GM21447 (cell line): ENCODE results near the gene WDR91.

Experiments
- ATAC-seq: cut with Tn5 transposase; IDR thresholded peaks from one replicate; pipeline ENCODE4 v1.9.1; 2021; ENCODE audit not compliant: unreplicated experiment

Gene WDR91

DNA sequence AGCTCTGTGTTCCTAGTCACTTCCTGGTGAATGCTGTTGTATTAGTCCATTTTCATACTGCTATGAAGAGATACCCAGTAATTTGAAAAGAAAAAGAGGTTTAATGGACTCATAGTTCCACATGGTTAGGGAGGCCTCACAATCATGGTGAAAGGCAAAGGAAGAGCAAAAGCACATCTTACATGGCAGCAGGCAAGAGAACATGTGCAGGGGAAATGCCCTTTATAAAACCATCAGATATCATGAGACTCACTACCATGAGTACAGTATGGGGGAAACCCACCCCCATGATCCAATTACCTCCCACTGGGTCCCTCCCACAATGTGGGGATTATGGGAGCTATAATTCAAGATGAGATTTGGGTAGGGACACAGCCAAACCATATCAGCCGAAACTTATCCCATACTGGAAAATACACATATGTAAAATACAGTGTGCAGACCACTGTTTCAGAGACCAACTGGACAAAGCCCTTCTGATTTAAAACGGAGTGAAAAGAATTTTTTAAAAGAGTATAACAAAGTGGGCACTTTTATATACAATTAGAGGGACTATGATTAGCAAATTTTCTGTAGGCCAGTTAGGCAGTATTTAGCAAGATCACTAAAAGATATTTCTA, 48.8 kb downstream of the WDR91 start:
- no peak for ATAC-seq

- no peak for ATAC-seq
These were observed 49.7 kb downstream of the WDR91 start for GRCh38 chr7:135161669-135162068.

- ATAC-seq = no peak
These were observed 50.3 kb downstream of the WDR91 start for GRCh38 chr7:135160858-135161653.

DNA sequence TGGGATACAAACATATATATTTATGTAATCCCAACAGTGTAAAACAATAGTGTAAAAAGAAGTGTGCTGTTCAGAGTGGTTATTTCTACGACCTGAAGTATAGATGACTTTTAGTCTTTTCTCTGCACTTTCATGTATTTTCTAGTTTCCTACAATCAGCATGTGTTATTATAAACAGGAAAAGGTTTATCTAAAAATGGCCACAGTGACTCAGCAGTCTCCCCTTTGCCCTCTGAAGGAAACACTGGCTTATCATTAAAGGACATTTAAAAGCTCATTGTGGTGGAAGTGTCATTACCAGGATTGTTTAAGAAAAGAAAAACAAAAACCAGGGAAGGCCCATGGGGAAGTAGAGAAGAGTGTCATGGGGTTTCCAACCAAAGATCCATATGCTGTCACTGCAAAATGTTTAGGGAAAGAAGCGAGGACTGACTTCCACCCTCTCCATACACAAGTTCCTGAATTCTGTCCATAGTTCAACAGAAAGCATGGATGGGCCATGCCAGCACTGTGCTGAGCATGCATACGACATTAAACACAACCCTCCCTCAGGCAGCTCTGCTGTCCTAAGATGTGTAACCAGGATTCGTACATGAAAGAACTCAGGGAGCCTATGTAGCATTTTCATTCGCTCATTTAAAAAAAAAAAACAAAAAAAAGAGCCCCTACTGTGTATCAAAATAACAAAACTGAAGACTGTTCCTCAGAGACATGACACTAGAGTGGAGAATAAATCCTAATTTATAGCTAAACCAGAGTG, 51.0 kb downstream of the WDR91 start:
- ATAC-seq = peak; percentile 68

DNA sequence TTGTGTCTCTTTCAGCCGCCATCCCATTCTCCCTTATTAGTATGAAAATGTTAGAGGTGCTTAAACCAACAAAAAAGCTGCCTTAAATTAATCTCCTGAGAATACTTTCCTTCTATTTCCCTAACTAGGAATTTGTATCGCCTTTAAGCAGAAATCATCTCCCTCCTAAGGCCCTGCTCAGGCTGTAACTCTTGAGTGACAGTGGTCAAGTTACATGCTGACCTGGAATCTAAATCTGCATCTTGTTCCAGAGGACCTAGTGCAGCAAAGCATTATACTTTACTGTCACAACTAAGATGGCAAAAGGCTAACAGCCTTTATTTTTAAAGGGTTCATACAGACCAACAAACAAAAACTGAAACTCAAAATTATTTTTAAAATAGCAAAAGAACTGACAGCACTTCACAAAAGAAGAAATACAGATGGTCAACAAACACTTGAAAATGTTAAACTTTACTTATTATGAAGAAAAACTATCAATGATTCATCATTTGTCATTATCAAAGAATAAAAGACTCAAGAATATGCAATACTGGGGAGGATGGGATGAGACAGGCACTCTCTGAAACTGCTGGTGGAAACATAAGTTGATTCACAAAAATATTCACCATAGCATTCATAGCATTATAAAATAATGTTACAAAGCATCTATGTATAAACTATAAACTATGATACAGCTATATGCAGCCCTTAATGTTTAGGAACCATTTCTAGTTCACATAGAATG, 51.8 kb downstream of the WDR91 start:
- ATAC-seq = peak; percentile 5

DNA sequence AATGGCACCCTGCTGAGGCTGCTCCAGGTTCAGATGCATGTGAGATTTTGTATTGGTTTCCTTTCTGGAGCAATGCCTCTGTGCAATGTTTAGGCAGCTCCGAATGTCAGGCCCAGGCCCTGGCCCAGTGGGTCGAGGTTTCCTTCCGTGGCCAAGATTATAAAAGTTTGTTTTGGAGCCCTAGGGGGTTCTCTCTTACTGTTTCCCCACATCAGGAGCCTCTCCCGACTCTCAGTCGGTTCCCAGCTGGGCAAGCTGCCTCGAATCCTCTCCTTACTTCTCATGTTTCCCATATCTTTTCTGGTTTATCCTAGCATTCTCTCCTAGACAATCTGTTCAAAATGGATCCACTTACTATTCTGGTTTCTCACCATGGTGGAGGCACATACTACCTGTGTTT, 52.5 kb downstream of the WDR91 start:
- ATAC-seq = no peak

GRCh38 chr7:135158141-135158655, 53.1 kb downstream of the WDR91 start:
- no peak for ATAC-seq

DNA sequence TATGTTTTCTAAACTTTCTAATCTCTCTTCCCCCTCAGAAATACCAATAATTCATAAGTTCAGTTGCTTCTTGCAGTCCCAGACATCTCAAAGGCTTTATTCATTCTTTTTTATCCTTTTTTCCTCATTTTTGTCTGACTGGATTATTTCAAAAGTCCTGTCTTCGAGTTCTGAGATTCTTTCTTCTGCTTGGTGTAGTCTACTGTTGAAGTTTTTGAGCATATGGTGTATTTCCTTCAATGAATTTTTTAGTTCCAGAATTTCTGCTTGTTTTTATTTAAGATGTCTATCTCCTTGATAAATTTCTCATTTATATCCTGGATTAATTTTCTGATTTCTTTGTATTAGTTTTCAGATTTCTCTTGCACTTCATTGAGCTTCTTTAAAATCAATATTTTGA, 55.0 kb downstream of the WDR91 start:
- no peak for ATAC-seq

DNA sequence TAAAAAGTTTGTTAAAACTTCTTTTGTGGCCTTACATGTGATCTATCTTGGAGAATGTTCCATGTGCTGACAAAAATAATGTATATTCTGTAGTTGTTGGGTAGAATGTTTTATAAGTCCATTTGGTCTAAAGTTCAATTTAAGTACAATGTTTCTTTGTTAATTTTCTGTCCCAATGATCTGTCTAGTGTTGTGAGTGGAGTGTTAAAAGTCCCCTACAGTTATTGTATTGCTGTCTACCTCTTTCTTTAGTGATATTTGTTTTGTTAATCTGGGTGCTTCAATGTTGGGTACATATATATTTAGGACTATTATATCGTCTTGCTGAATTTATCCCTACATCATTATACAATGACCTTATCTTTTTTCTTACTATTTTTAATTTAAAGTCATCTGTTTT, 56.6 kb downstream of the WDR91 start:
- no peak for ATAC-seq

- no peak for ATAC-seq
These were observed 58.9 kb downstream of the WDR91 start for GRCh38 chr7:135152442-135152841.

GRCh38 chr7:135151533-135151932, 59.8 kb downstream of the WDR91 start:
- ATAC-seq = no peak

- ATAC-seq = no peak
These were observed 60.2 kb downstream of the WDR91 start for GRCh38 chr7:135151132-135151531.

- ATAC-seq = no peak
These were observed 61.1 kb downstream of the WDR91 start for GRCh38 chr7:135150072-135150782.

- peak; percentile 73 for ATAC-seq
These were observed 63.2 kb downstream of the WDR91 start, which contains the start of gene TMEM140 for GRCh38 chr7:135147899-135148721. TSS of gene TMEM140 (plus strand) at chr7:135148072. CDS start at chr7:135164442, 16,370 bp downstream.

- ATAC-seq = no peak
These were observed 63.9 kb downstream of the WDR91 start for GRCh38 chr7:135147341-135147898.

GRCh38 chr7:135143885-135144668, 67.2 kb downstream of the WDR91 start:
- no peak for ATAC-seq
